HepG2 (cell line): ENCODE results near the gene STK10. TPM values are rescaled to one million over a fixed set of nuclear protein-coding genes. Genes with fewer than 3 reads are reported as not detected.

Experiments
- JUNB ChIP-seq: sonication (generic); formaldehyde crosslinking; IDR thresholded peaks from 2 replicates; pipeline ENCODE4 v1.8.0; 2022; ENCODE audit warnings: missing genetic modification reagents, mild to moderate bottlenecking, borderline replicate concordance
- NFYB ChIP-seq: sonication (generic); formaldehyde crosslinking; IDR thresholded peaks from 2 replicates; pipeline ENCODE4 v1.4.0; 2020; ENCODE audit warnings: missing genetic modification reagents
- ZBTB1 ChIP-seq: sonication (generic); formaldehyde crosslinking; IDR thresholded peaks from 2 replicates; pipeline ENCODE4 v1.4.0; 2020; ENCODE audit warnings: missing genetic modification reagents, borderline replicate concordance
- ZFX ChIP-seq: sonication (generic); formaldehyde crosslinking; IDR thresholded peaks from 2 replicates; pipeline ENCODE4 v1.4.0; 2020; ENCODE audit warnings: mild to moderate bottlenecking, low read depth, missing genetic modification reagents, moderate library complexity
- ZNF33A ChIP-seq: sonication (generic); formaldehyde crosslinking; IDR thresholded peaks from 2 replicates; pipeline ENCODE4 v1.5.1; 2020; ENCODE audit warnings: missing genetic modification reagents, mild to moderate bottlenecking, moderate library complexity, borderline replicate concordance
- polyA plus RNA-seq, 8 experiments: library from polyadenylated mRNA; depleted of rRNA in 3 of 8; stranded (reverse) in 7 of 8; unstranded in 1 of 8; fragments of >200 nt; fragmentation: Illumina TruSeq in 4 of 8; extraction: Trizol in 4 of 8; gene quantifications; 2 replicates each; pipeline versions ENCODE4 v1.2.1 to v1.2.3, GENCODE V29; 2011 to 2016; ENCODE audit warnings: low read depth in 4 of 8, missing spikeins in 1 of 8, mixed read lengths in 1 of 8; ENCODE audit not compliant: insufficient read depth in 1 of 8
- total RNA-seq, 5 experiments: library from RNA; depleted of rRNA; stranded (reverse); fragments of >200 nt; fragmentation: Illumina TruSeq; extraction: Trizol; gene quantifications; 2 replicates each; pipeline ENCODE4 v1.2.3, GENCODE V29; 2016; ENCODE audit warnings: low read depth in 1 of 5
- TF ChIP-seq, protein P1 (sequence below): sonication (generic); formaldehyde crosslinking; IDR thresholded peaks from 2 replicates; pipeline ENCODE4 v1.4.0; 2020; ENCODE audit warnings: mild to moderate bottlenecking, missing genetic modification reagents
- TF ChIP-seq, protein P2 (sequence below): sonication (generic); formaldehyde crosslinking; IDR thresholded peaks from 2 replicates; pipeline ENCODE4 v1.4.0; 2020; ENCODE audit warnings: missing genetic modification reagents, low read depth, mild to moderate bottlenecking, borderline replicate concordance
- TF ChIP-seq, protein P3 (sequence below): sonication (generic); formaldehyde crosslinking; IDR thresholded peaks from 2 replicates; pipeline ENCODE4 v1.4.0; 2020; ENCODE audit warnings: mild to moderate bottlenecking, missing genetic modification reagents

Gene STK10
- total and polyA plus RNA-seq, 2 of the 13 experiments (the other 11 are each of a cell fraction or from before 2014, with no cell fraction given) = 7.0 to 7.2 TPM

DNA sequence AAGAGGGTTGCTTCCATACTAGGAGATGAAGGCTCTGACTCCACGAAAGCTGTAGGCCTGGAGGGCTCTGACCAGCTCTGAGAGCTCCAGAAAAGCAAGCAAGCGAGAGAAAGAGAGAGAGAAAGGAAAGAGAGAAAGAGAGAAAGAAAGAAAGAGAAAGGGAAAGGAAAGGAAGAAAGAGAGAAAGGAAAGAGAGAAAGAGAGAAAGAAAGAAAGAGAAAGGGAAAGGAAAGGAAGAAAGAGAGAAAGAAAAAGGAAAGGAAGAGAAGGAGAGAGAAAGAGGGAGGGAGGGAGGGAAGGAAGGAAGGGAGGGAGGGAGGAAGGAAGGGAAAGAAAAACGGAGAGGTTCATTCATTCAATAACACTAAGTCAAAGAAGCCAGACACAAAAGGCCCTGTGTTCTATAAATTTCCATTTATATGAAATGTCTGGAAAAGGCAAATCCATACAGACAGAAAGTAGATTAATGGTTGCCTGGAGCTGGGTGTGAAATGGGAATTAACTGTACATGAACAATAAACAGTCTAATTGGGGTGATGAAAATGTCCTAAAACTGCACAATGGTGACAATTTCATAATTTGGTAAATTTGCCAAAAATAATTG is 1.8 kb upstream of the STK10 start (continued):
- TF ChIP-seq, protein P1, sequence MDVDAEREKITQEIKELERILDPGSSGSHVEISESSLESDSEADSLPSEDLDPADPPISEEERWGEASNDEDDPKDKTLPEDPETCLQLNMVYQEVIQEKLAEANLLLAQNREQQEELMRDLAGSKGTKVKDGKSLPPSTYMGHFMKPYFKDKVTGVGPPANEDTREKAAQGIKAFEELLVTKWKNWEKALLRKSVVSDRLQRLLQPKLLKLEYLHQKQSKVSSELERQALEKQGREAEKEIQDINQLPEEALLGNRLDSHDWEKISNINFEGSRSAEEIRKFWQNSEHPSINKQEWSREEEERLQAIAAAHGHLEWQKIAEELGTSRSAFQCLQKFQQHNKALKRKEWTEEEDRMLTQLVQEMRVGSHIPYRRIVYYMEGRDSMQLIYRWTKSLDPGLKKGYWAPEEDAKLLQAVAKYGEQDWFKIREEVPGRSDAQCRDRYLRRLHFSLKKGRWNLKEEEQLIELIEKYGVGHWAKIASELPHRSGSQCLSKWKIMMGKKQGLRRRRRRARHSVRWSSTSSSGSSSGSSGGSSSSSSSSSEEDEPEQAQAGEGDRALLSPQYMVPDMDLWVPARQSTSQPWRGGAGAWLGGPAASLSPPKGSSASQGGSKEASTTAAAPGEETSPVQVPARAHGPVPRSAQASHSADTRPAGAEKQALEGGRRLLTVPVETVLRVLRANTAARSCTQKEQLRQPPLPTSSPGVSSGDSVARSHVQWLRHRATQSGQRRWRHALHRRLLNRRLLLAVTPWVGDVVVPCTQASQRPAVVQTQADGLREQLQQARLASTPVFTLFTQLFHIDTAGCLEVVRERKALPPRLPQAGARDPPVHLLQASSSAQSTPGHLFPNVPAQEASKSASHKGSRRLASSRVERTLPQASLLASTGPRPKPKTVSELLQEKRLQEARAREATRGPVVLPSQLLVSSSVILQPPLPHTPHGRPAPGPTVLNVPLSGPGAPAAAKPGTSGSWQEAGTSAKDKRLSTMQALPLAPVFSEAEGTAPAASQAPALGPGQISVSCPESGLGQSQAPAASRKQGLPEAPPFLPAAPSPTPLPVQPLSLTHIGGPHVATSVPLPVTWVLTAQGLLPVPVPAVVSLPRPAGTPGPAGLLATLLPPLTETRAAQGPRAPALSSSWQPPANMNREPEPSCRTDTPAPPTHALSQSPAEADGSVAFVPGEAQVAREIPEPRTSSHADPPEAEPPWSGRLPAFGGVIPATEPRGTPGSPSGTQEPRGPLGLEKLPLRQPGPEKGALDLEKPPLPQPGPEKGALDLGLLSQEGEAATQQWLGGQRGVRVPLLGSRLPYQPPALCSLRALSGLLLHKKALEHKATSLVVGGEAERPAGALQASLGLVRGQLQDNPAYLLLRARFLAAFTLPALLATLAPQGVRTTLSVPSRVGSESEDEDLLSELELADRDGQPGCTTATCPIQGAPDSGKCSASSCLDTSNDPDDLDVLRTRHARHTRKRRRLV = no peak
- no peak for TF ChIP-seq ZNF33A (CRISPR knock-in tag)
- TF ChIP-seq JUNB (CRISPR knock-in tag) = no peak
- no peak for TF ChIP-seq ZBTB1 (CRISPR knock-in tag)
- TF ChIP-seq, protein P2, sequence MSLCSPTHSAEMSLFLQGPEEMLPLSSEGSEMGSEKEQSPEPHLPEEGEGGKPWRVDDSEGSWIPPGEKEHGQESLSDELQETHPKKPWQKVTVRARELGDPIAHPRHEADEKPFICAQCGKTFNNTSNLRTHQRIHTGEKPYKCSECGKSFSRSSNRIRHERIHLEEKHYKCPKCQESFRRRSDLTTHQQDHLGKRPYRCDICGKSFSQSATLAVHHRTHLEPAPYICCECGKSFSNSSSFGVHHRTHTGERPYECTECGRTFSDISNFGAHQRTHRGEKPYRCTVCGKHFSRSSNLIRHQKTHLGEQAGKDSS = no peak
- TF ChIP-seq, protein P3, sequence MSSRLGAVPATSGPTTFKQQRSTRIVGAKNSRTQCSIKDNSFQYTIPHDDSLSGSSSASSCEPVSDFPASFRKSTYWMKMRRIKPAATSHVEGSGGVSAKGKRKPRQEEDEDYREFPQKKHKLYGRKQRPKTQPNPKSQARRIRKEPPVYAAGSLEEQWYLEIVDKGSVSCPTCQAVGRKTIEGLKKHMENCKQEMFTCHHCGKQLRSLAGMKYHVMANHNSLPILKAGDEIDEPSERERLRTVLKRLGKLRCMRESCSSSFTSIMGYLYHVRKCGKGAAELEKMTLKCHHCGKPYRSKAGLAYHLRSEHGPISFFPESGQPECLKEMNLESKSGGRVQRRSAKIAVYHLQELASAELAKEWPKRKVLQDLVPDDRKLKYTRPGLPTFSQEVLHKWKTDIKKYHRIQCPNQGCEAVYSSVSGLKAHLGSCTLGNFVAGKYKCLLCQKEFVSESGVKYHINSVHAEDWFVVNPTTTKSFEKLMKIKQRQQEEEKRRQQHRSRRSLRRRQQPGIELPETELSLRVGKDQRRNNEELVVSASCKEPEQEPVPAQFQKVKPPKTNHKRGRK = peak; percentile 87
- TF ChIP-seq ZFX = peak; percentile 48
- TF ChIP-seq NFYB (CRISPR knock-in tag) = no peak
